Measurements from ENCODE around the gene CNOT4.

CNOT4 gene, protein sequence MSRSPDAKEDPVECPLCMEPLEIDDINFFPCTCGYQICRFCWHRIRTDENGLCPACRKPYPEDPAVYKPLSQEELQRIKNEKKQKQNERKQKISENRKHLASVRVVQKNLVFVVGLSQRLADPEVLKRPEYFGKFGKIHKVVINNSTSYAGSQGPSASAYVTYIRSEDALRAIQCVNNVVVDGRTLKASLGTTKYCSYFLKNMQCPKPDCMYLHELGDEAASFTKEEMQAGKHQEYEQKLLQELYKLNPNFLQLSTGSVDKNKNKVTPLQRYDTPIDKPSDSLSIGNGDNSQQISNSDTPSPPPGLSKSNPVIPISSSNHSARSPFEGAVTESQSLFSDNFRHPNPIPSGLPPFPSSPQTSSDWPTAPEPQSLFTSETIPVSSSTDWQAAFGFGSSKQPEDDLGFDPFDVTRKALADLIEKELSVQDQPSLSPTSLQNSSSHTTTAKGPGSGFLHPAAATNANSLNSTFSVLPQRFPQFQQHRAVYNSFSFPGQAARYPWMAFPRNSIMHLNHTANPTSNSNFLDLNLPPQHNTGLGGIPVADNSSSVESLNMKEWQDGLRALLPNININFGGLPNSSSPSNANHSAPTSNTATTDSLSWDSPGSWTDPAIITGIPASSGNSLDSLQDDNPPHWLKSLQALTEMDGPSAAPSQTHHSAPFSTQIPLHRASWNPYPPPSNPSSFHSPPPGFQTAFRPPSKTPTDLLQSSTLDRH

DNA sequence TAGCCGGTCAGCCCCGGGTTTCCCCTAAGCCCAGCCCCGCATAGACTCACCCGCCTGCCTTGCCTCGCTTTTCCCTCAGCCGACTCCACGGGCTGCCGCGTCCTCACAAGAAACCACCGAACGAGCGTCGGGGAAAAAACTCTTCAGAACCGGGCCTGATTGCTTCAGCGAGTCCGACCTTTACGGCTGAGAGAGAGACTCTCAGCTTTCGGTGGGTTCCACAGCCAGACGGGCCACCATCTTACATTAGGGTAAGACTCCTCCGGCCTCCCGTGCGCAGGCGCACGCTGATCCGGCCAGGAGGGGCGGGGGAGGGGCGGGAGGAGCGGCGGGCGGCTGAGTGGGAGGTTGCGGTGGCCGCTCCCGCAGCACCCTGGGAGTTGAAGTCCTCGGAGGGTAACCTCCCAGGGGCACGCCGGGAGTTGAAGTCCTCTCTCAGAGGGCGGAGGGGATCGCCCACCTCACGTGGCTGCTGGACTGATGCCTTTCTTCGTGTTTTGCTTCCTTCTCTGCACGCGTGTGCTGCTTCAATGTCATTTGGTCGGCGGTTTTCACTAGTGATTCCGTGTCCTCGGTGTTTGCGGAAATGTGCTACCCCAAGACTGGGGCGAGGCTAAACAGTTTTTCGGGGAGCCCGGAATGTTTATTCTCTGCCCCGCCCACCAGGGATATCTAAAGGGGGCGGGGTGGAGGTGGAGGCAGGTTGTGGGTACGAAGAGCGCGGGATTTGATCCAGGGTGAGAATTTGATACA lies at the start of gene CNOT4:
Gene CNOT4 (minus strand): TSS at position 264 of the 753 bp plus-strand sequence. CDS start 71,771 bp downstream, outside the sequence.
- DNase-seq = peak; percentile 98

DNA sequence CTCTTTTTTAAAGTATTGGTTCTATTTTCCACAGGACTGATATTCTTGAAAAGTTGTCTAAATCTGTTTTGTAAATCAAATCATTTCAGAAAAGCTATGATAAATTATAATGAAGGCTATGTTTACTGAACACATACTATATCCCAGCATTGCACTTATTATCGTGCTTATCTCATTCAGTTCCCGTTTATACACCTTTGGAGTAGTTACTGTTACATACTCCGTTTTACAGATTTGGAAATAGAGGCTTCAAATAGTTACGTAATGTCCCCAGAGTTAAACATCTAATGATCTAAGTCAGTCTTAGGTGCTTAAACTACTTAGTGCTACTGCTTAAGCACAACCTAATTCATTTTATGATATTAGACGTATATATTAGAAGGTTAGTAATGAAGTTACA lies 49.0 kb upstream of the CNOT4 start:
- DNase-seq = no peak

DNA sequence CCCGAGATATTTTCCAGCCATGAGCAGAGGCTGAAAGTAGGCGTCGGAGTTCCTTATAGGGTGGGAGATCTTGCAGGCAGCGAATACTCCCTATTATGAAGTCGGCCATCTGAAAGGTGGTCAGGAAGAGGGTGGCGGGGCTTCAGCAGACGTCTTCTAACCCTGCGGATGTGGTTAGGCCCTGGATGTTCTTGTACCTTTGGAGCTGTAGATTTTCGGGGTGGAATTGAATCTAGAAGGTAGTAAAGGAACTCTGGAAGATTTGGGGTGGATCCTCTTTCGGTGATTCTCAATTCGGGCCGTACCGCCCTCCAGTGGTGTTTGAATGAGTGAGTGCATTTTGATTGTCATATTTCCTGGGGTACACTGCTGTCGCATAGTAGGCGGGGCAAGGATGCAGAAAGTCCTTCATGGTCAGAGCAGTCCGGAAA lies 48.5 kb upstream of the CNOT4 start:
- DNase-seq = peak; percentile 68 to 82

DNA sequence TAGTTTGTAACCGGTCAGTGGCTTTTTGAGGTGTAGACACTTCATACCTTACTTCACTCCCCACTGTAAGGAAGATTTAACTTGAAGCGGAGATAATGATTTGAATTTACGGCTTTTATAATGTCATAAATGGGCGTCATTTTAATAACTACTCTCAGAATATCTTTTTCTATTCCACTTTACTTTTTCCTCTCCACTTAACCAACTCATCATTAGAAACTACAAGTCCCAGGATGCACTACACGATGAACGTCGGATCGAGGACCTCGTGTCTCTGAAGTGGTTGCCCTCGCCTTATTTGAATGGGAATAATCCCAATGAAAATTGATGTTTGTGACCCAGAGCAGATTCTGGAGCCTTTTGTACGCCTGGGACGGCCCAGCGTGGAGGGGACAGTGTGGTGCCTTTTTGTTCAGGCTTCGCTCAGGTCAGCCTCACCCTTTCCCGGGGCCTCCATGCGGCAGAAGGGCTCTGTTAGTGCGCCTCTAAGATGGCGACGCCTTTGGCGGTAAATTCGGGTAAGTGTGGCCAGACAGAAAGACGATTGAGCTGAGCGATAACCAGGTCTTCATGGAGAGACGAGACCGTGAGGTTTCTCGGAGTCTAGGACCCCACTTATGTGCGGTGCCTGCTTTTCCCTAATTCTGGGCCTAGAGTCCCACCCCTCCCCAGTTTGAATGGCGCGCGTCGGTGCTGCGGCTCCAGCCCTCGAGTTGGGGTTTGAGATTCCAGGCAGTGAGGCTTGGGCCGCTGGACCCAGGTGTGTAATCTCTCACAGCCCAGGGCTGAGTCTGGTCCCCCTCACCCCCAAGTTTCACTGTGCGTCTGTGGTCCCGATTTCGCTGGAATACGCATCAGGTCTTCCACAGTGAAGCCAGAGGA lies 47.8 kb upstream of the CNOT4 start, which contains the start of gene NUP205:
Gene NUP205 (plus strand): TSS at position 463 of the 882 bp plus-strand sequence. CDS start 28 bp downstream, at position 491.
- DNase-seq = peak; percentile 88 to 92

DNA sequence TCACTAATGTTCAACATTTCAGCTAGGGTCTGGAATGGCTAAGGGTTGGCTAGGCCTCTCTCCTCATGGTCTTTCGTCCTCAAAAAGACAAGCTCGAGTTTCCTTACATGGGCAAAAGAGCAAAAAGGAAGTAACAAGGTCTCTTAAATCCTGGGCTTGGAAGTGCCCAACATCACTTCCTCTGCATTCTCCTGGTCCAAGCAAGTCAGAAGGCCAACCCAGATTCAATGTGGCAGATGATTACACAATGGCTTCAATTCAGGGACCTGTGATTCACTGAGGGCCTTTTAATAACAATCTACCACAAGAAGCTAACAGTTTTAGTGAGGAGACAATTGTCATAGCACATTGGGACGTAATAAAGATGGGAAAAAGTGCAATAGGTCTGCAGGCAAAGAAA lies 43.4 kb upstream of the CNOT4 start:
- no peak for DNase-seq

DNA sequence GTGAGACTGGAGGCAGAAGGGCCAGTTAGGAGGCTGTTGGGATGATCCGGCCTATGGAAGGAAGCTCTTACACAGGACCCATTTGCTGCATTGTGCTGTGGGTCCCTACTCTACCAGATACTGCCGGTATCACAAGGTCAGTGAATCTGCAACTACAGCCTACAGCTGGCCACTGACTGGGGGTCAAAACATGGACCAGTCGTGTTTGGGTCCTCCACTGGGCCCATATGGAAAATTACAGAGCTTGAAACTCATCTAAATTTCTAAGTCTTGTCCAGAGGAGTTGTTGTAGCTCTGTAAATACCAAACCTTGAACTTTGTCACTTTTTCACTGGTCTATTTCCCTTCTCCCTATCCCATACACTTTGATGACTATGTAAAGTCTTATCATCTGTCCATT lies 42.2 kb upstream of the CNOT4 start:
- no peak for DNase-seq

DNA sequence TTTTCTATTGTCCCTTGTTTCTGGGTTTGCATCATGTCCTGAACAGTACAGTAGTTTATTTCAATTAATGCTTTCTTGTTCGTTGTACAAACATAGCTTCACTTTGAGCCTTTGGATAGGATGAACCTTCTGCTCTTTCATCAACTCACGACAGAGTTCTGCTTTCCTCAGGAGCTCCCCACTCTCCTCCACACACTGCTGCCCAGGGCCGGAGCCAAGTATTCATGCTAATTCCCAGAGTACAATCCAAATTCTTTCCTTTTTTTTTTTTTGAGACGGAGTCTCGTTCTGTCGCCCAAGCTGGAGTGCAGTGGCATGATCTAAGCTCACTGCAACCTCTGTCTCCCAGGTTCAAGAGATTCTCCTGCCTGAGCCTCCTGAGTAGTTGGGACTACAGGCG lies 40.3 kb upstream of the CNOT4 start:
- DNase-seq = no peak

DNA sequence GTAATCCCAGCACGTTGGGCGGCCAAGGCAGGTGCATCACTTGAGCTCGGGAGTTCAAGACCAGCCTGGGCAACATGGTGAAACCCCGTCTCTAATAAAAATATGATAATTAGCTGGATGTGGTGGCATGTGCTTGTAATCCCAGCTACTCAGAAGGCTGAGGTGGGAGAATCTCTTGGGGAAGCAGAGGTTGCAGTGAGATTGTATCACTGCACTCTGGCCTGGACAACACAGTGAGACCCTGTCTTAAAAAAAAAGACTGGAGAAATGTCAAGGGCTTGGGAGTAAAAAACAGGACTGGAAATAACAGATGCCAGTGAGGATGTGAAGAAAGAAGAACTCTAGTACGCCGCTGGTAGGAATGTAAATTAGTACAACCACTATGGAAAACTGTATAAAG lies 31.1 kb upstream of the CNOT4 start:
- DNase-seq = no peak

DNA sequence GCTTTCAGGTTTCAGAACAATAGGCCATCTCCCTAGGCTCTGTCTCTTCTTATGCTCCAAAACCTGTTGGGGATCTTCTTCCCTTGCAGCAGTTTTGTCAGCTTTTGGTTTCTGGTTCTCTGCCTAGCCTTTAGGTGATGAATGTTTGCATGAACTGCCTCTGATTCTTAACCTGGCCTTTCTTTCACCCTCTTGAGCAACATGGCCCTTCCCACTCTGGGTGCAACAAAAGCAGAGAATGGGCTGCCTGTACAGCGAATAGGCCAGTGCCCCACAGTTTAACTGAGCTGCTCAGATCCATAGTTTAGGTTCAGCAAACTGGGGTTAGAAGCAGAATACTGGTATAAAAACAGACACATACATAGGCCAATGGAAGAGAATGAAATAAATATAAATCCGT lies 29.7 kb upstream of the CNOT4 start:
- no peak for DNase-seq

DNA sequence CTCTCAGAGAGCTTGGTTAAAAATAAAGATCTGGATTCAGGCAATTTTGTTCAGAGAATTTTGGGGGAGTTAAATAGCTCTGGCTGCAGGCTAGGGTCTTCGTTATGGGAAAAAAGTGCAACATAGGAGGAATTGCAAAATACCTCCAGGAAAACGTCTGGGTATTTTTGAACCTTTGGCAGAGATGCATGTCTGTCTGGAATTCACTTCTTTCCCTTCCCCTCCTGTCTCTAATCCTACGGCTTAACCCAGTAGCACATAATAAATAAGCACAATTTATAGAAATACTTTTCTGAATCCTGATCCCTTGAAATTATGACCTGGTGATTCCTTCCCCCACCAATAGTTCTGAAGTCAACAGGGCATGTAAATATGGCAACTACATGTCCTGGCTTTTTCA lies 28.5 kb upstream of the CNOT4 start:
- DNase-seq = no peak

DNA sequence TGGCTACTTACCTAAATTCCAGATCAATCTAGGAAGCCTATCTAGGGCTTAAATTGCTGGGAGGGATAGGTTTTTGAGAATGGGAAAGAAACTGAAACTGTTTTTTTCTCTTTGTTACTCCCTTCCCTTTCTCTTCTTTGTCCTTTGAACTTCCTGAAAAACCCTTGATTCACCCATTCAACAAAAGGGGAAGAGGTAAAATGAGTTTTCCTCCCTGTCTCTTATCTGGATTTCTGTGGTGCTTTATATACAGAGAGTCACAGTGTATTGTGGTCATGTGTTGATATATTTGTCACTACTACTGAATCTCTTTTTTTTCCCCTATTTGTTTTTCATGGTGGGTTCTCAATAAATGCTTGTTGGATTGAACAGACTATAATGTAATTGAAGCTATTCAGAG lies 28.0 kb upstream of the CNOT4 start:
- DNase-seq = no peak

DNA sequence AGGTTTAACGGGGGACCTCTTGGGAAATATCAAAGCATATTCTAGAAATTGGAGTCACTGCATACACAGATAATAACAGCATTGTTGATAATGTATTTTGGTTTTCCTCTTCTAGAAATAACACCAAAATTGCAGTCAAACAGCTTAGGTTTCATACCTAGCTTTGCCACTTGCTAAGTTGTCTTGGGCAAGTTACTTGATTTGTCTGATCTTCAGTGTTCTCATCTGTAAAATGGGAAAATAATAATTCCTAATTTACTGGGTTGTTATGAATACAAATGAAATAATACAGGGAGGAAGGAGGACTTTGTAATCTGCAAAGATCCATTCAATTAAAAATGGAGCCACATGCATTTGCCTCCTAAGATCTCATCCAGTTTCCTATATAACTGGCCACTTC lies 27.6 kb upstream of the CNOT4 start:
- DNase-seq = no peak

DNA sequence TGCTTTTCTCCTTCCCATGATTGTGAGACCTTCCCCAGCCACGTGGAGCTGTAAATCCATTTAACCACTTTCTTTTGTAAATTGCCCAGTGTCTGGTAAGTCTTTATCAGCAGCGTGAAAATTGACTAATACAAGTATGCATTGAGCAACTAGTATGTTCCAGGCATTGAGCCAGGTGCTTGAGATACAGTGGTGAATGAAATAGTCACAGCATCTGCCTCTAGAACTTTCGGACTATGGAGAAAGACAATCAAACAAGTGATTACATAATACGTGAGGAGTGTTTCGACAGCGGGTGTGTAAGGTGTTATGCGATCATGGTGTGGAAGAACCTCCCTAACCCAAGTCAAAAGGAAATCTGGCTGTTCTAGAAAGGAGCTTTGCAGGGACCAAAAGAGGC lies 26.2 kb upstream of the CNOT4 start:
- DNase-seq = no peak

DNA sequence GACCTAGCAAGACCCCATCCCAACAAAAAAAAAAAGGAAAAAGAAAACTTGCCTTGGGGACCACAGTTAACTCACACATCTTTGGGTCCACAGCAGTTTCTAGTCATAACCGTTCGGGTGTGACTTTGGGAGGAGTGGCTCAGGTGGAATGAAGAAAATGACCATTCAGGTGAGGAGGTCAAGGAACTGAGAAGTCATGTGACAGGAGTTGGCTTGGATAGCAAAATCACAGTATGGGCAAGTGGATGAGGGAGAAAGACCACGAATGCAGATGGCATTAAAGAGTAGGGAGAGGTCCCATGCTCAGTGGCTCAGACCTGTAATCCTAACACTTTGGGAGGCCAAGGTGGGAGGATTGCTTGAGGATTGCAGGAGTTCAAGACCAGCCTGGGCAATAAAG lies 17.1 kb upstream of the CNOT4 start:
- DNase-seq = no peak

DNA sequence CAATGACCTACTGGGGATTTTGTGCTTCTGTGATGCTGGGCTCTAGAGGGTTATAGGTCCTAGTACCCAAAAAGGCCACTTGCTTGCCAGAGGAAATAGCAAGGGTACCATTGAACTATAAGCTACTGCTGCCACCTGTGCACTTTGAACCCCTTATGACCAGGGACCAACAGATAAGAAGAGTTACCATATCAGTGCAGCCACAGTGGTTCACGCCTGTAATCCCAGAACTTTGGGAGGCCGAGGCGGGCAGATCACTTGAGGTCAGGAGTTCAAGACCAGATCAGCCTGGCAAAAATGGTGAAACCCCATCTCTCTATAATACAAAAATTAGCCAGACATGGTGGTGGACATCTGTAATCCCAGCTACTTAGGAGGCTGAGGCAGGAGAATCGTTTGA lies 15.5 kb upstream of the CNOT4 start:
- DNase-seq = no peak

DNA sequence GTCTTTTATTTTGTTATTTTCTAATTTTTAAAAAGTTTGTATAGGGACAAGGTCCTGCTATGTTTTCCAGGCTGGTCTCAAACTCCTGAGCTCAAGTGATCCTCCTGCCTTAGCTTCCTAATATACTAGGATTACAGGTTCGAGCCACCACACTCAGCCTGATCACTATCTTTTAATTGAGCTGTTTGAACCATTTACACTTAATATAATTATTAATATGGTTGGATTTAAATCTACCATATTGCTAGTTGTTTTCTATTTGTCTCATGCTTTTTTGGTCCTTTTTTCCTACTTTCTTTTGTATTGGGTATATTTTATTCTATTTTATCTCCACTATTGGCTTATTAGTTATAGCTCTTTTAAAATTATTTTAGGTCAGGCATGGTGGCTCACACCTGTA lies 13.2 kb upstream of the CNOT4 start:
- DNase-seq = no peak

DNA sequence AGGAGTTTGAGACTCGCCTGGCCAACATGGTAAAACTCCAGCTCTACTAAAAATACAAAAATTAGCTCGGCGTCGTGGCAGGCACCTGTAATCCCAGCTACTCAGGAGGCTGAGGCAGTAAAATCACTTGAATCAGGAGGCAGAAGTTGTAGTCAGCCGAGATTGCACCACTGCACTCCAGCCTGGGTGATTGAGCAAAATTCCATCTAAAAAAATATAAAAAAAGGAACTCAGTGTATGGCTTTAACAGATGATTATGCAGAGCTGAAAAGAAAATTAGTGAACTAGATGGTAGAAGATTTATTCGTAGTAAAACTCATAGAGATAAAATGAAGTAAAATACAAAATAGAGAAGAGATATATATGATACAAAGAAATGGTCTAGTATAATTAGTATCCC lies 12.6 kb upstream of the CNOT4 start:
- DNase-seq = no peak

DNA sequence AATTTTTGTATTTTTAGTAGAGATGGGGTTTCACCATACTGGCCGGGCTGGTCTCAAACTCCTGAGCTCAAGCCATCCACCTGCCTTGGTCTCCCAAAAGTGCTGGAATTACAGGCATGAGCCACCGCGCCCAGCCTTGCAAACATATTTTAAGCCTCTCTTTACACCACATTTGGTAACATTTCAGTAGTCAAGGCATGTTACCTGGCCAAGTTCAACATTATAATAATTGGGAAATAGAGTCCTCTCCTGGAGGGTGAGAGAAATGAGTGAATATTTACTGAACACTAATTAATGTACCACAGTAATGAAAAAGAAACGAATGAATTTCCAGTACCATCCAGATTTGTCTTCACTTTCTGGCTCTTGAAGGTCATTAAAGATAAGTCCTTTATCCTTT lies 10.0 kb upstream of the CNOT4 start:
- DNase-seq = no peak

DNA sequence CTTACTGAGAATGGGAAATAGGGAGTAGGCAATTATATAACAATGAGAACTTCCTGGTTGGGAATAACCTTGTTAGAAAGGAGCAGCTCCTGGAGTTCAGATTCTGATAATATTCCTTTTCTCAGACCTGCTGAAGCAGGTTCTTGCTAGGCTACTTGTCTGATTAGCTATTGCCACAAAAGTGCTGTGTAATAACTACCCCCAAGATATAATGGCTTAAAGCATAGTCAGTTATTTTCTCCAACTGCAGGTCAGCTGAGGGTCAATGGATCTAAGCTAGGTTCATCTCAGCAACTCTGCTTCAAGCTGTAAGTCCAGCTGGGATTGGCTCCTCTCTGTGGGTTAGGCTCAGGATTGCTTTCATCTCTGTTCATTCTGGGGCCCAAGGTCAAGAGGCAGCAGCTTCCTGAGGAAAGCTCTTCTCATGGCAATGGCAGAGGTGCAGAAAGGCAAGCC lies 9.4 kb upstream of the CNOT4 start:
- no peak for DNase-seq

DNA sequence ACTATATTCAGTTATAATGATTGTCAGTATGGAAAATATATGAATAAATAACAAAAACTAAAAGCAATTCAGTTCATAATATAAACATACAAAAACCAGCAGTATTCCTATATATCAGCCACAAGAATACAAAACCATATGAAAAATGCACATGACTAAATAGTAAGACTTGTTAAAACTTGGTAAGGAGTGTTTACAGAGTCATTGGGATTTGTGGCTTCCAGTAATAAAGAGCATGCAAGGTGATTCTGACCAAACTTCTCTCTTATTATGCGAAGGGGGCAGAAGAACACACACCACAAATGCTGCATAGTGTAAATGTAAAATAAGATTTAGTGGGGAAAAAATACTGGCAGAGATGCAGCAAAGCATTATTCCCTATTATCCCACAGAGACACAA lies 8.8 kb upstream of the CNOT4 start:
- no peak for DNase-seq

DNA sequence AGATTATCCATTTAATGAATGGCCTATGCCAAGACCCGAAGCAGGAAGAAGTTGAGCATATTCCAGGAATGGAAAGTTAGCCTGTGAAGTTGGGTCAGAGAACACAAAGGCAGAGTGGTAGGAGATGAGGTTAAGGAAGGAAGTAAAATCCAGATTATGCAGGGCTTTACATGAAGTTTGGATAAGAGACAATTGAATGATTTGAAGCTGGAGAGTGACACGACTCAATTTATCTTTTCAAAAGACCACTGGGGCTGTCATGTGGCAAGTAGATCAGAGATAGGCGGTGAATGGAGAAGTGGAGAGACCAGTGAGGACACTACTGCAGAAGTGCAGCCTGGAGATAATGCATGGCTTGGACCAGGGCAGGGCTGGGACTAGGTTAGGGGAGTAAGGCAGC lies 7.2 kb upstream of the CNOT4 start:
- no peak for DNase-seq

DNA sequence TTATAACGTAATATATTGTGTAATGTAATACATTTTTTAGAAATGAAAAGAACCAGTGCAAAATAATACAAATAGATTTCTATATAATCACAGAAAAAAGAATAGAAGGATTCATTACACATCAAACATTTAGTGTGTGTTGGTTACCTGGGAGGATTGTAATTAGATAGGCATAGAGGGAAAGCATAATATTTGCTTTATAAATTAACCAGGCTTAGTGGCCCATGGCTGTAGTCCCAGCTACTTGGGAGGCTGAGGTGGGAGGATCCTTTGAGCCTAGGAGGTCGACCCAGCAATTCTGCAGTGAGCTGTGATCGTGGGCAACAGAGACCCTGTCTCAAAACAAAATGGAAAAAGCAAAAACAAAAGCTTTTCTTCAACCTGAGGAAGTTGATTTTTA lies 5.0 kb upstream of the CNOT4 start:
- peak in 1 of 2 experiments; percentile 12 for DNase-seq

All from NCI-H2081 (cell line).